Transverse colon (tissue), 4 donors: Measurements from ENCODE around the gene ACTG1. TPM values are rescaled to one million over a fixed set of nuclear protein-coding genes. Genes with fewer than 3 reads are reported as not detected.

Experiments used
- DNase-seq: peaks from one replicate; pipeline ENCODE4 v3.0.0-alpha.2; 2019
- H3K27ac ChIP-seq, 4 donors: fragments of 200-600 bp; sonication (generic); 2 replicates each; pipeline ENCODE4 v1.5.1; 2016 to 2018; ENCODE audit warnings: inconsistent platforms in 4 of 4
- H3K27me3 ChIP-seq: fragments of 200-600 bp; sonication (generic); 2 replicates; pipeline ENCODE4 v1.5.1; 2017; ENCODE audit warnings: inconsistent platforms
- H3K36me3 ChIP-seq, 4 donors: fragments of 200-600 bp; sonication (generic); 2 replicates each; pipeline ENCODE4 v1.5.1; 2017 to 2019; ENCODE audit warnings: inconsistent platforms in 4 of 4
- H3K4me1 ChIP-seq, 4 donors: fragments of 200-600 bp; sonication (generic); 2 replicates each; pipeline ENCODE4 v1.5.1; 2017 to 2020; ENCODE audit warnings: inconsistent platforms in 4 of 4
- H3K4me3 ChIP-seq, 4 donors: fragments of 200-600 bp; sonication (generic); 1 replicate in 1 of 4; 2 replicates in 3 of 4; pipeline versions ENCODE4 v1.5.1 to v1.6.1; 2017 to 2019; ENCODE audit warnings: inconsistent platforms in 4 of 4
- H3K9me3 ChIP-seq, 2 donors: fragments of 200-600 bp; sonication (generic); 2 replicates each; pipeline ENCODE4 v1.5.1; 2017 to 2019; ENCODE audit warnings: inconsistent platforms in 2 of 2
- CTCF ChIP-seq, 5 experiments: fragments of 200-600 bp in 3 of 5; fragments of 450-650 bp in 2 of 5; sonication (generic) in 3 of 5; IDR thresholded peaks; 1 replicate in 2 of 5; 2 replicates in 3 of 5; pipeline ENCODE4 v1.5.1; 2016 to 2017; ENCODE audit warnings: antibody characterized with exemption in 5 of 5, inconsistent platforms in 3 of 5, mild to moderate bottlenecking in 2 of 5, moderate library complexity in 1 of 5
- EP300 ChIP-seq: sonication (generic); formaldehyde crosslinking; IDR thresholded peaks from one replicate; pipeline ENCODE4 v1.6.1; 2017; ENCODE audit warnings: antibody characterized with exemption, low read depth
- POLR2A ChIP-seq: fragments of 450-650 bp; IDR thresholded peaks from one replicate; pipeline ENCODE4 v1.6.1; 2016; ENCODE audit warnings: antibody characterized with exemption, mild to moderate bottlenecking, moderate library complexity
- POLR2AphosphoS5 ChIP-seq, 3 donors: sonication (generic); formaldehyde crosslinking; IDR thresholded peaks; one replicate each; pipeline ENCODE4 v1.6.1; 2016; ENCODE audit warnings: antibody characterized with exemption in 3 of 3
- WGBS, 2 donors: methylation state at CpG; one replicate each; pipeline ENCODE4 v1.1.5; 2018; ENCODE audit warnings: low coverage in 1 of 2; 5-methylcytosine and 5-hydroxymethylcytosine counted together
- in situ Hi-C, 4 donors: fragments of 200-750 bp; cut with MboI; loops; one replicate each; pipeline versions ENCODE4 v1.15.0 to v1.15.1; 2017; ENCODE audit warnings: low sequenced_read_pairs in 3 of 4, low pct_ligation_motif_present in 1 of 4, low pct_unique_long_range_greater_than_20kb in 1 of 4
- intact Hi-C: fragments of 100-400 bp; cut with DNase I; formaldehyde crosslinking; loops from one replicate; pipeline ENCODE4 v1.15.1; 2023; ENCODE audit warnings: low total_unique reads
- total RNA-seq, 4 donors: library from RNA; depleted of rRNA; stranded (reverse); fragments of >200 nt; gene quantifications; one replicate each; pipeline ENCODE4 v1.1.0, GENCODE V29; 2016

The ACTG1 gene
- total RNA-seq, 4 donors from 2014 or later, result 2,099 to 4,882 (median 4,009) TPM

- WGBS, 2 donors, result 4% methylated on average over 19 of the region's 19 CpGs; no CpG with 5 or more reads in 1 of the 2 donors
- H3K4me1 ChIP-seq, result peaks cover 14 to 31% (median 27%) of the 10 kb centered on the region in 4 donors
- H3K27me3 ChIP-seq, result no peaks in the 10 kb centered on the region
- no peaks in the 10 kb centered on the region for H3K9me3 ChIP-seq
- in situ Hi-C loops (no loop called here), intact Hi-C loops (no loop called here)
- TF ChIP-seq EP300, result no peak
- TF ChIP-seq POLR2A, result no peak
- peak in 1 of 3 donors; percentile 7 for TF ChIP-seq POLR2AphosphoS5 (IDR thresholded peaks at IDR 0.05)
- peak overlapping the region; percentile 87 to 97 (median 94) for H3K27ac ChIP-seq
- DNase-seq, result peak; percentile 82
- no peaks in the 10 kb centered on the region for H3K36me3 ChIP-seq
- H3K4me3 ChIP-seq, result peak overlapping the region; percentile 88 to 100 (median 92)
Measured at GRCh38 chr17:81553018-81553615, 40.5 kb upstream of the ACTG1 start.

DNA sequence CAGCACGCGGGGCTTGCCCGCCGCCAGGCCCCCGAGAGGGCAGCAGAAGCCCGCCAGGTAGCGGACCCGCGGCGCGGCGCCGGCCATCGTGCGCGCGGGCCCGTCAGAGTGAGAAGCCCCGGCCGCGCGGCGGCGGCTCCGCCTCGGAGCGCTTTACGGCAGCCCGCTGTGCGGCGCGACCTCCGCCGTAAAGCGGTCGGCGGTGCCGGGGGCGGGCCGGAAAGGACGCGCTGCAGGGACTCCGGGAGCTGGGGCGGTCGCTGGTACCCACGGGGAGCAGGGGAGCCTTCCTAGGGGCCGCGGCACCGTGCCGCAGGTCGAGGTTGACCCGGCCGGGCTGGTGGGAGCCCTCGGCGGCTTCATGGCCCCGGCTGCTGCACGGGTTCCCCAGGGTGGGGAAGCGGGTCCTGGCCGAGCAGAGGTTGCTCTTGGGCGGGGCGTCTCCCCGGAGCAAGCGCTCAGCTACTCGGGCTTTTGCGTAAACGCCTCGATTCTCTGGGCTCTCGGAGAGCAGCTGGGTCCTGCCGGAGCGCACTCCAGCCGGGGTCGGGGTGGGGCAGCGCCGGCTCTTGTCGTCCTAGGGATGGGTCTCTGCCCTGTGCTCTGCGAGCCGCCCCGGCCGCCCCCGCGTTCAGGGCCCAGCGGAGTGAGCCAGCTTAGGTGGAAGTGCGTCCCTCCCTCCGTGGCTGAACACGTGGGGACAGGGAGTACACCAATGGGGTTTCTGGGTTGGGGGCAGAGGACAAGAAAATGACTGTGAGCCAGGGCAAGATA lies 39.8 kb upstream of the ACTG1 start, which contains the start of gene FAAP100:
Gene FAAP100 (minus strand): TSS at position 110 of the 774 bp plus-strand sequence. CDS start 23 bp downstream, at position 87.
- 0% methylated on average over 65 of the region's 85 CpGs; no CpG with 5 or more reads in 1 of the 2 donors for WGBS, 2 donors
- in situ Hi-C loops (no loop called here), intact Hi-C loops (no loop called here)
- Histone ChIP-seq H3K9me3 (no peaks in the 10 kb centered on the region), H3K27me3 (no peaks in the 10 kb centered on the region), H3K4me1 (peaks cover 14 to 31% (median 27%) of the 10 kb centered on the region in 4 donors), H3K4me3 (peak within 1 kb of the TSS; percentile 88 to 100 (median 92)), H3K27ac (peak within 1 kb of the TSS; percentile 87 to 97 (median 94)), H3K36me3 (no peaks in the 10 kb centered on the region)
- TF ChIP-seq EP300 (no peak), POLR2A (peak; percentile 34), POLR2AphosphoS5 (IDR thresholded peaks at IDR 0.05) (peak; percentile 69 to 87 (median 74)), CTCF (IDR thresholded peaks at IDR 0.05) (no peak)
- peak; percentile 85 for DNase-seq

- Histone ChIP-seq H3K4me3 (peak overlapping the region; percentile 78 to 100 (median 90)), H3K36me3 (no peaks in the 10 kb centered on the region), H3K4me1 (peaks cover 14 to 31% (median 24%) of the 10 kb centered on the region in 4 donors), H3K9me3 (no peaks in the 10 kb centered on the region), H3K27ac (peak overlapping the region; percentile 87 to 97 (median 94)), H3K27me3 (no peaks in the 10 kb centered on the region)
- intact Hi-C loops (no loop called here), in situ Hi-C loops (no loop called here)
- peak; percentile 54 for DNase-seq
- no peak for TF ChIP-seq EP300
- no peak for TF ChIP-seq CTCF (IDR thresholded peaks at IDR 0.05)
- no peak for TF ChIP-seq POLR2A
- TF ChIP-seq POLR2AphosphoS5 (IDR thresholded peaks at IDR 0.05), result no peak
- WGBS, 2 donors, result 2% methylated on average over 45 of the region's 69 CpGs; no CpG with 5 or more reads in 1 of the 2 donors
Measured at GRCh38 chr17:81551458-81552243, 39.1 kb upstream of the ACTG1 start.

DNA sequence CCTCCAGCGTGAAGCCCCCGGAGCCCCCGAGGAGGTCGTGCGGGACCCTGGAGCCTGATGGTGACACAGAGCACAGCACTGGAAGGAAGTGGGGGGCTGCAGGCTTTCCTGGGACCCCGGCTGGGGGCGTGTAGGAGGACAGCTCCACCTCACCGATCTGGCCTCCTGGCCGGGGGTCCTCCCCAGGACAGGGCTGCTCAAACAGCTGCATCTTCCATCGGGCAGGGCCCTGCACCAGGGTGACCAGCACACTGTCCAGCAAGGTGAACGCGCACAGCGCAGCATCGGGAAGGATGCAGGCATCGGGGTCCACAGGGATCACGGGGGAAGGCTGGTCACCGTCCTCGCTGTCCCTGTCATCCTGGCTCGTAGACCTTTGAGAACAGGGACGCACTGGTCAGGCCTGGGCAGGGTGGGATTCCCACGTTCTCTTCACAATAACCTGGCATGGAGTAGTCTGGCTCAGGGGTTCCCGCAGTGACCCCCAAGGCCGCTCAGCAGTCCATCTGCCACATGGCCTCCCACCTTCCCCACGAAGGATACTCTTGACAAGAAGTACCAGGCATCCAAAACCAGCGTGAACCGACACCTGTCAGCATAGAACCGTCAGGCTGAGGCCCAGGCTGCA lies 38.3 kb upstream of the ACTG1 start:
- in situ Hi-C loops, result no loop called here
- H3K4me3 ChIP-seq, result peak overlapping the region; percentile 78 to 100 (median 90)
- H3K4me1 ChIP-seq, result peaks cover 14 to 31% (median 20%) of the 10 kb centered on the region in 4 donors
- H3K27ac ChIP-seq, result peak overlapping the region in 1 of 4 donors; percentile 96
- intact Hi-C loops, result no loop called here
- TF ChIP-seq POLR2AphosphoS5 (IDR thresholded peaks at IDR 0.05), result no peak
- TF ChIP-seq POLR2A, result no peak
- no peak for TF ChIP-seq CTCF (IDR thresholded peaks at IDR 0.05)
- no peak for TF ChIP-seq EP300
- no peaks in the 10 kb centered on the region for H3K9me3 ChIP-seq
- 83% methylated on average over 25 of the region's 27 CpGs; no CpG with 5 or more reads in 1 of the 2 donors for WGBS, 2 donors
- no peaks in the 10 kb centered on the region for H3K27me3 ChIP-seq
- H3K36me3 ChIP-seq, result peaks cover 0 to 5% (median 0%) of the 10 kb centered on the region in 4 donors
- DNase-seq, result no peak
